Gastroesophageal sphincter (tissue), 3 donors: ENCODE data around the gene NOS1AP.

Experiments
- EP300 ChIP-seq: sonication (generic); formaldehyde crosslinking; IDR thresholded peaks from one replicate; pipeline ENCODE4 v1.6.1; 2017; ENCODE audit warnings: antibody characterized with exemption, mild to moderate bottlenecking
- POLR2A ChIP-seq, 2 donors: fragments of 450-650 bp; IDR thresholded peaks; one replicate each; pipeline ENCODE4 v1.6.1; 2017; ENCODE audit warnings: antibody characterized with exemption in 2 of 2, mild to moderate bottlenecking in 2 of 2, moderate library complexity in 1 of 2
- POLR2AphosphoS5 ChIP-seq: sonication (generic); formaldehyde crosslinking; IDR thresholded peaks from one replicate; pipeline ENCODE4 v1.6.1; 2017; ENCODE audit warnings: antibody characterized with exemption
- TF ChIP-seq, protein P1 (sequence below), 4 experiments: fragments of 200-600 bp in 2 of 4; fragments of 450-650 bp in 2 of 4; sonication (generic) in 1 of 4; IDR thresholded peaks; one replicate each; pipeline ENCODE4 v1.5.1; 2017 to 2019; ENCODE audit warnings: antibody characterized with exemption in 4 of 4, mild to moderate bottlenecking in 2 of 4, moderate library complexity in 2 of 4

DNA sequence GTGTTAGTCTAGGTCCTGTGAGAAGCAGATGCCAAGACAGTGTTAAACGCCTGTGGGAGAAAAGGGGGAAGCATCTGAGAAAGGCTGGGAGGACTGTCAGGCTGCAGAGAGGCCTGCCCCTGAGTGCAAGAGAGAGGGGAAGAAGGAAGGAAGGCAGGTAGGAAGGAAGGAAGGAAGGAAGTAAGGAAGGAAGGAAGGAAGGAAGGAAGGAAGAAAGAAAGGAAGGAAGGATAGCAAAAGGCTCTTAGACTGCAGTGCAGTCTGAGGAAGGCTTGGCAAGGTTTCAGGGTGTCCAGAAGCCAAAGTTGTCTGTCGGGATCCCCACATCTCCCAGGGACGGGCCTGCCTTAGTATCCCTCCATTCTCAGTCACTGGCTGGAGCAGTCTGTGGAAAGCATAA lies 224.5 kb downstream of the NOS1AP start:
- TF ChIP-seq, protein P1, sequence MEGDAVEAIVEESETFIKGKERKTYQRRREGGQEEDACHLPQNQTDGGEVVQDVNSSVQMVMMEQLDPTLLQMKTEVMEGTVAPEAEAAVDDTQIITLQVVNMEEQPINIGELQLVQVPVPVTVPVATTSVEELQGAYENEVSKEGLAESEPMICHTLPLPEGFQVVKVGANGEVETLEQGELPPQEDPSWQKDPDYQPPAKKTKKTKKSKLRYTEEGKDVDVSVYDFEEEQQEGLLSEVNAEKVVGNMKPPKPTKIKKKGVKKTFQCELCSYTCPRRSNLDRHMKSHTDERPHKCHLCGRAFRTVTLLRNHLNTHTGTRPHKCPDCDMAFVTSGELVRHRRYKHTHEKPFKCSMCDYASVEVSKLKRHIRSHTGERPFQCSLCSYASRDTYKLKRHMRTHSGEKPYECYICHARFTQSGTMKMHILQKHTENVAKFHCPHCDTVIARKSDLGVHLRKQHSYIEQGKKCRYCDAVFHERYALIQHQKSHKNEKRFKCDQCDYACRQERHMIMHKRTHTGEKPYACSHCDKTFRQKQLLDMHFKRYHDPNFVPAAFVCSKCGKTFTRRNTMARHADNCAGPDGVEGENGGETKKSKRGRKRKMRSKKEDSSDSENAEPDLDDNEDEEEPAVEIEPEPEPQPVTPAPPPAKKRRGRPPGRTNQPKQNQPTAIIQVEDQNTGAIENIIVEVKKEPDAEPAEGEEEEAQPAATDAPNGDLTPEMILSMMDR (IDR thresholded peaks at IDR 0.05) = no peak
- TF ChIP-seq POLR2A (IDR thresholded peaks at IDR 0.05) (no peak), POLR2AphosphoS5 (no peak), EP300 (no peak)
